HUDEP-2 (cell line): ENCODE measurements around the gene ATP10A.
"Not testable (repeated sequence)": the region's sequence is repeated elsewhere in the genome, so short reads cannot be mapped to it uniquely, and the experiment has no call there.

Experiments
- DNase-seq, 76 experiments: peaks; one replicate each; lab custom pipeline; 2025; ENCODE audit not compliant: unreplicated experiment in 76 of 76; lab: John Stamatoyannopoulos, UW

The ATP10A gene

DNA sequence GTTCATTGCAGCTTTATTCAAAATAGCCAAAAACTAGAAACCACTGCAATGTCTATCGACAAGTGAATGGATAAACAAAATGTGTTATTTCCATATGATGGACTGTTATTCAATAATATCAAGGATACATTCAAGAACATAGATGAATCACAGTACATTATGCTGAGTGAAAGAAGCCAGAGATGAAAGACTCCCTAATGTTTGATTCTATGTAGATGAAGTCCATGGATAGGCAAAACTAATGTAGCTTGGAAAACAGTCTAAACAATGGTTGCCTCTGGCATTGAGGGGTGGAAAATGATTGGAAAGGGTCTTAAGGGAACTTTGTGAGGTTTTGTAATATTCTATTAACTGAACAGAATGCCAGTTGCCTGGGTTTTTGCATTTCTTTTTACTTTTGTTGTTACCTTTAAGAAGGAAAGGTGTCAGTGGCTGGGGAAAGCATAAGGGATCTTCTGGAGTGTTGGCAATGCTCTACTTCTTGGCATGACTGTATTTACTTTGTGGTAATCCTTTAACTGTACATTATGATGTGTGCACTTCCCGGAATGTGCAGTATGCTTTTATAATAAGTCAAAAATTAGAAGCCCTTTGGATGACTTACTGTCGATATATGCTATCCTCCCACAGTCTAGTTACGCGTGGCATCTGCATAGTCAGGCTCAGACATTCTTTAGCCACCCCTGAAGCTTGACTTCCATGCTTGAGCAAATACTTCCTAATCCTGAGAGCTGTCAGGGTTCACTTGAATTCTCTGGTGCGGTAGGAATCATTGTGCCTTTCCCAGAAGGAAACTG lies 20.5 kb upstream of the ATP10A start:
- no peak for DNase-seq

DNA sequence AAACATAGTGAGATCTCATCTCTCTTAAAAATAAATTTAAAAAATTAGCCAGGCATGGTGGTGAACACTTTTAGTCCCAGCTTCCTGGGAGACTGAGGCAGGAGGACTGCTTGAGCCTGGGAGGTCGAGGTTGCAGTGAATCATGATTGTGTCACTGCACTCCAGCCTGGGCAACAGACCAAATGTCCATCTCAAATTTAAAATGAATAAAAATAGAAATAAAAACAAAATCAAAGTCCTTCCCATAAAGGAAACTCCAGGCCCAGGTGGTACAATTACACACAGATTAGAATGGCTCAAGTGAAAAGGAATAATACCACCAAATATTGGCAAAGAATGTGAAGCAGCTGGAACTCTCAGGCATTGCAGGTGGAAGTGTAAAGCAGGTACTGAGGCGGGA lies 19.3 kb upstream of the ATP10A start:
- DNase-seq: no peak

DNA sequence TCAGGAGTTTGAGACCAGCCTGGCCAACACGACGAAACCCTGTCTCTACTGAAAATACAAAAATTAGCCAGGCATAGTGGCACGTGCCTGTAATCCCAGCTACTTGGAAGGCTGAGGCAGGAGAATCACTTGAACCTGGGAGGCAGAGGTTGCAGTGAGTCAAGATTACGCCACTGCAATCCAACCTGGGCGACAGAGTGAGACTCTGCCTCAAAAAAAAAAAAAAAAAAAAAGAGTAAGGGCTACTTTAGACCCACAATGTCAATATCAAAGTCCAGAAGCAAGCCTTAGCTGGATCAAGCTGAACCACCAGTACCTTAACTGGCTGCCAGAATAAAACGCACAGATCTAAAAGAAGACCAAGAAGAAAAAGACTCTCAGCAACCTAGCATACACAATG lies 17.8 kb upstream of the ATP10A start:
- DNase-seq: not testable (repeated sequence)

DNA sequence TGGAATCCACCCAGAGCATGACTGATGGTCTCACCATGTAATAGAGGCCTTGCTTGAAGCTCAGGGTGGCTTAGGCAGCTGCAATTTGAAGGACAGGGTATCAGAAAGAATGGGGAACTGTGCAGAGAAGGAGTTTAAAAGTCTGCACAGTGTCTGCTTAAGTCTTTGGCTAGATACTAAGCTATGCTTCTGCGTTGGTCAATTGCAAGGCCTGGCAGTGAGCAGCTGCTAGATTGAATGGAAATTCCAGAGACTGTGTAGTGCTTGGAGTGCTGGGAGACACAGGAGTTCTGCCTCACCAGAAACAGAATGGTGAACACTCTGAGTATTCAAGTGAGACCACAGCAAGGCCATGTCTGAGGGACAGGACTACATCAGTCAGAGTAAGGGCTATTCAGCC lies 17.3 kb upstream of the ATP10A start:
- DNase-seq: no peak

DNA sequence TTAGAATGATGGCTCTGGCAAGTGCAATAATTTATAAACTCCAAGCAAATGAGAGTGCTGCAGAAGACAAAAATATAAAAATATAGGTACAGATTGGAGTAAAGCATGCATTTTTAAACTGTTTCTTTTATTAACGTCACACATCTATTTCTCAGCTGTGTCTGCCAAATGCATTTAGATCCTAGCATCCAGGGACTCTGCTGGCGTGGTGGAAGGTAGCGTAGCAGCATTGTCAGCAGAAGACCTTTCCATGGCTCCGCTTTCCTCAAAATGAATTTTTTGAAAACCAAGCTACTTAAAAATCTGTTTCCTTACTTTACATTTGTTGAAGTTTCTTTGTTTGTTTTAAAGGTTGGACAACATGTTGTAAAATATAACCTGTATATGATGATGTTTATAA lies 16.3 kb upstream of the ATP10A start:
- DNase-seq: no peak

DNA sequence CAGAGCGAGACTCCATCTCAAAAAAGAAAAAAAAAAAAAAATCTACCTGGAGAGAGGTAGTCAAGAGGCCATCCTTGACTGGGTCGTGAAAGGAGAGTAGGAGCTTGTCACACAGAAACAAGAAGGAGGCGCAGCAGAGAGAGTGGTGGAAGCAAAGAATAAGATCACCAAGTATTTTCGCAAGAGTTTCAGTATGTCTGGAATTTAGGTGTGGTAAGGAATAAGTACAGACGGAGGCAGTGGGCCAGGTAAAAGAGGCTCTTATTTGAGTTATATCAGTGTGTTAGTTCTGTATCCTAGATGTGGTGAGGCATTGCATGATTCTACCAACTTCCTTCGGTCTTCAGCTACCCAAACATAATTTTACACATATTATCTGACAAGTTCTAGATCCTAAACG lies 14.6 kb upstream of the ATP10A start:
- no peak for DNase-seq

DNA sequence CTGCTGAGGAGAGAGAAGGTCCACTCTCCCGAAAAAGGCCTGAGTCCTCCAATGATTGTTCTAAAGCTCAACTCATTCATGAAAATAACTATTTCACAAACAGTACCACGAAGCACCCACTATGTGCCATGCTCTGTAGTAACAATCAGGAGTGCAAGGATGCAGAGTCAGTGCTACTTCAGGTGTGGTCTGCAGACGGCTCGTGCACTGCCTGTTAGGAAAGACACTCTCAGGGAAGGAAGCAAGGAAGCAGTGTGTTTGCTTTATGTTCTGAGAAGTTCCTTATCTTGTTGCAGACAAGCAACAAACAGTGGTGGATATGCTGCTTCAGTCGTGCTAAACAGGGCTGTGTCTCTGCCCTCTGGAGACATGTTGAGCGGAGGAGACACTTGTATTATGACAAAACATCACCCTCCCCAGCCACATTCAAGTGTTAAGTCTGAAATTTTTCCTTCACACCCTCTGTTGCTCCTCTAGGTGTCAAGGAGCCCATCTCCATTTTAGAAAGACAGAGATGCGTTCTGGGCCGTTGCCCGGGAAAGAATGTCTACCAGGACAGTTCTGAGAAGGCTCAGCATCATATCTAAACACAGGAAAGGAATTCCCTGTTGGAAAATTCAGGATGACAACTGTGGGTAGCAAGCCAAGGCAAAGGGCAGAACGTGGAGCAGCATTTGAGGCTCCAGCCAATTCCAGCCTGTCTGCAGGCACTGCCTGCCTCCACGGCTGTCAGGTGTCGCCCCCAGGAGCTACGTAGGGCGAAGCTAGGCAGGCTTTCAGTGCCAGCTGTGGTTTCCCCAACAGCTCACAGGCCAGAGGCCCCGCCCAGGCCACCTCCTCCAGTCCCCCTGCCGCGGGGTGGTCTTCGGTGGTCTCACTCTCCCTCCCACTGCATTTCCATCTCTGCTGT lies 13.4 kb upstream of the ATP10A start:
- DNase-seq: no peak

DNA sequence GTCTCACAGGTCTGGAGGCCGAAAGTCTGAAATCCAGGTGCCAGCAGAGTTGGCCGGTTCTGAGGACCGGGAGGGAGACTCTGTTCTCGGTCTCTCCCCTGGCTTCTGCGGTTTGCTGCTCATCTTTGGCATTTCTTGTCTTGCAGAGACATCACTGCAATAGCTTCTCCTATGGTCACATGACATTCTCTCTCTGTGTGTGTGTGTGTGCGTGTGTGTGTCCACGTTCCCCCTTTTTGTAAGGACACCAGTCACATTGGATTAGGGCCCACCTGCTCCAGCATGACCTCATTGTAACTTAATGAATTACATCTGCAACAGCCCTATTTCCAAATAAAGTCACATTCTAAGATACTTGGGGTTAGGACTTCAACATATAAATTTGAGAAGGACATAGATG lies 12.4 kb upstream of the ATP10A start:
- DNase-seq: no peak

DNA sequence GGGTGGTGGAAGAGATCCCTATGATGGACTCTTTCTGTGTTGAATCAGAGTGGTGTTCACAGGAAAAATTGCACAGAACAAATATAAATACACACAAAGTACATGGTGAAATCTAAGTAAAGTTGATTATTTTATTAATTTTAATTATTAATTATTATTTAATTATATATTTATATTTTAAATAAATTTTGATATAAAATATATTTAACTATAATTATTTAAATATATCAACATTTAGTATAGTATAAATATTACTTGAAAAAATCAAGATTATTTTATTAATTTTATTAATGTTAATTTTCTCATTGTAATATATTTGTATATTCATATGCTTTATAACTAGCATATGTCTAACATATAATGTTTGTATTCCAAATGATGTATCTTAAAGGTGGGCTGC lies 11.3 kb upstream of the ATP10A start:
- no peak for DNase-seq

DNA sequence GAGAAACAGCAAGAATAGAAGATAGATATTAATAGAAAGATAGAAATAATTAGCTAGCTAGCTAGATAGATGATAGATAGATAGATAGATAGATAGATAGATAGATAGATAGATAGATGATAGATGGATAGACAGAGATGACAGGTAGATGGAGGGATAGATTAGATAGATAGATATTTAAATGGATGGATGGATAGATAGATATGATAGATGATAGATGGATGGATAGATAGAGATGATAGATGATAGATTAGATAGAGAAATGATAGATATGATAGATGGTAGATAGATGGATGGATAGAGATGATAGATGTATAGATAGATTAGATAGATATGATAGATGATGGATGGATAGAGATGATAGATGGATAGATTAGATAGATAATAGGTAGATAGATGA lies 8.3 kb upstream of the ATP10A start:
- no peak for DNase-seq

DNA sequence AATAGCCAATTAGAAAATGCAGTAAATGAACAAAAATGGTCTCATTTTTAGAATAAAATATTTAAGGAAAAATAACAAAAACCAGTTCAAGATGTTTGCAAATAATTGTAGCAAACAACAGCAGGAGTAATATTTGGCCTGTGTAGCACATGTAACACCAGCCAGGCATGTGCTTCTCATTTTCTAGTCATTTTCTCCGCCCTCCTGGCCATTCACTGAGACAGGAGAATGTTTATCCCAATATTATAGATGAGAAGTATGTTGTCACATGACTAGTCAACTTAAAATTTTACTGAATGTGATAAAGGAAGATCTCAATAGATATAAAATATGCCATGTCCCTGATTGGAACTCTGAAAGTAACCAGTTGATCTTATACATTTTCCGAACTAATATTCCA lies 7.8 kb upstream of the ATP10A start:
- DNase-seq: no peak

DNA sequence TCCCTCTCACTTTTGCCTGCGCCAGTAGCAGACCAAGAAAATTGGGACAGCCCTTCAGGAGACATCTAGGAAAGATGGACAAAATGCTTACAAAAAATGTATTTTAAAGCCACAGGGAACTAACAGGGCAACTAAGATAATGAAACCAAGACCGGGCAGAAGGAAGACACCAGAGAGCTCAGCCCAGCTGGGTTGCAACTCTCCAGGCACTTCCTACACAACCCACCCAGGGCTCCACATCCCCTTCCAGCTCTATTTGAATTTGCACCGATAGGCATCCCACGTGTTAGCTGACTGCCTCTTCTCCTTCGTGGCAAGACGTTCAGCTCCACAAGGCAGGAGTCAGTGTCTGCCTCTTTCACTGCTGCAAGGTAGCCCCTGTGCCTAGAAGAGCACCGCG lies 6.6 kb upstream of the ATP10A start:
- DNase-seq: no peak

DNA sequence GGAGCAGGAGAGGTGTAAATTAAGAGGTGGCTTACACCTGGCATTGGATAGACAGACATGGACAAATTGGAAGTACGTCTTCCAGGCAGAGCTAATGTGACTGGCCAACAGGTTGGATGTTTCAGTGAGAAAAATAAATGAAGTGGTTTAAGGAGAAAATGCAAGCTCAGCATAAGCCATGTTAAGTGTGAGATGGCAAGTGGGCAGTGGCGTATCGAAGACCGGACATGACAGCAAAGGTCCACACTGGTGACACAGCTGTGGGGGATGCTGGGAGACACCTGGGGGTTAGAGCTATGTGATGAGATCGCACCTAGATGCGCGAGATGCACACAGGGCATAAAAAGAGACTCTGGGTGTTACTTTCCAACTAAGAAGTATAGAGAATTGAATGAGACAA lies 3.7 kb upstream of the ATP10A start:
- DNase-seq: no peak

DNA sequence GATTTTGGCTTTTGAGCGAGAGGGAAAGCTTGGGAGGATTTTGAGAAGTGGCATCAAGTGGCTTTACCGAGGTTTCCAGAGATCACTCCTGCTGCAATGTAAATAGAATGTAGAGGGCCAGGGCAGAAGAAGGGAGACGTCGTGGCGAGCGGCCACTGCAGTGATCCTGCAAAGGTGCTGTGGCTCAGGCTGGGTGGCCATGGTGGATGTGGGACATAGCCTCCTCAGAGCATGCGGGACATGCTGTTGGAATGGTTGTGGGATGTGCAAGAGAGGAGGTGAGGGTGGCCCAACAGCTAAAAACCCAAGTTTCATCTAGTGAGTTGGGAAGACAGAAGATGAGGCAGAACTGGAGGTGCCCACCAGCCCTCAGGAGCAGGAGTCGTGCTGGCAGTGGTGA lies 3.1 kb upstream of the ATP10A start:
- no peak for DNase-seq

DNA sequence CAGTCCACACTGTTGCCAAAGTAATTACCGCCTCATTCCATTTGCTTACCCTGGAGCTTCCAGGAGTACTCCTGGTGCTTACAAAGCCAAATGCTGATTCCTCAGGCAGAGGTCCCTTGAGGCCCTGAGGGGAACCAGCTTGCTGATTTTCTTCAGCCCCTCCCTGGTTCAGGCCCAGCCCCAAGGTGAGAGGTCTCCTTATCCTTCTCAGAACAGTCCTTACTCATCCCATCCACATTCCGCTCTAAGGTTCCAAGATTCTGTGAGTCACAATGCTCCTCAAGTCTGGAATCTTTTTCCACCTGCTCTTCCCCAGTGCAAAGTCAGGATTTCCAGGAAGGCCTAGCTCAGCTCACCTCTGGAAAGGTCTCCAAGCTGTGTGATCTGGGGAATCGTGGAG lies 1.8 kb upstream of the ATP10A start:
- DNase-seq: no peak

DNA sequence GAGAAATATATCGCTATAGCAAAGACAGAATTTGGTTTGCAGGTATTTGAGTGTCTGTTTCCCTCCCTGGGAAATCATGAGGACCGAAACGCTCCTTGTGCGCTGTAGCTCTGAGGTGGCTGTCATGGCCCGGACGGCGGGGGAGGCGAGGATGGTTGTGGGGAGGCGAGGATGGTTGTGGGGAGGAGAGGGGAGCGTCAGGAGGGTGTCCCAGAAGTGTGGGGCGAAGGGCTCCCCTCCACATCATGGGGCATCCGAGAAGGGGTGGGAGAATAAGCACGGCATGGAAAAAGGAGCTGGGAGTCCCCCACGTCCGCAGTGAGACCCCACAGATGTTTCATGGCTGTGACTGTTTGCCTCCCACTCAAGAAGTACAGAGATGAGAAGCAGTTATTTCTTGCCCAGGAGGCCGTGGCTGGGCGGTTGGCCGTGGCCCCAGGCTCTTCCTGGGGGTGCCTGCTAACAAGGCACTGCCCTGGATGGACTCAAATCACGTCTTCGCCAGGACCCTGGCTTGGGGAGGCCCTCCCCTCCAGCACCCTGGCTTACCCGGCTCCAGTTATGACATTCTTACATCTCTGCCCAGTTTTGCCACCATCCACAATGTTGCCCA lies 947 bp upstream of the ATP10A start:
- no peak for DNase-seq

DNA sequence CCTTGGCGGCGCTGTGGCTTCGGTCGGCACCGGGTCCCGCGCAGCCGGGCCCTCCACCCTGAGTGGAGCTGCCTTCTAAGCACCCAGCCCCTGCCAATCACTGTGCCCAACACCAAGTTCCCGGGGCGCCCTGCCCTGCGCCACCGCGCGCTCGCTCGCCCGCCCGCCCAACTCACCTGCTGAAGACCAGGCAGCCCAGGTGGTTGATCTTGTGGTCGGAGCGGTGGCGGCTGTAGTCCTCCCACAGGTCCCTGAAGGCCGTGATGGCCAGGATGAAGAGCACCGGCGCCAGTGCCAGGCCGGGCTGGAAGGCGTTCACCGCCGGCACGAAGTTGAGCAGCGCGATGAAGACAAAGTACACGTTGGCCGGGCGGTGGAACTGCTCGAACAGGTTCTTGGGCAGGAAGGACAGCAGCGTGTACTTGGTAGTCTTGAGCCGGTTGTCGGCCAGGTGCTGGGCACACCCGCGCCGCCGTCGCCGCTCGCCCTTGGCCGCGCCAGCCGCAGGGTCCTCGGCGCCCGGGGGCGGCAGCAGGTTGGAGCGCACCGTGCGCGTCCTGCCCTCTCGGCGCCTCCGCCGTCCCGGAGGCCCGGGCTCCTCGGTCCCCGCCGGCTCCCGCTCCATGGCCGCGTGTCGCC lies 536 bp downstream of the ATP10A start:
- no peak for DNase-seq

DNA sequence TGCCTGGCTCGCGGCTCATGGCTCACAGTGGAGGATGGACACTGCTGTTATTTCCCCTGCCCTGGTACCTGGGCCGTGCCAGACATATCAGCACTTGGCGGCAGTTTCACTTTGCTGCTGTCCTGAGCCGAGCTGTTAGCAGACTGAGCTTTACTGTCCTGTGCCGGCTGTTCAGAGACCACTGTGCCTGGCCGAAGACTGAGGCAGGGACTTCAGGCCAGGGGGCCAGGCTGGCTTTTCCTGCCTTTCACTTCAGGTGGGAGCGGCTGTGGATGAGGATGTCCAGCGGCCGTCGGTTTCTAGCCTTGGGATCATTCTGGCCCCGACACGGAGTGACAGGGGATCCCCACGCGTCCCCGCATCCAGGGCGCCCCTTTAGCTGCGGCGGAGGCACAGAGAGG lies 1.1 kb downstream of the ATP10A start:
- DNase-seq: no peak

DNA sequence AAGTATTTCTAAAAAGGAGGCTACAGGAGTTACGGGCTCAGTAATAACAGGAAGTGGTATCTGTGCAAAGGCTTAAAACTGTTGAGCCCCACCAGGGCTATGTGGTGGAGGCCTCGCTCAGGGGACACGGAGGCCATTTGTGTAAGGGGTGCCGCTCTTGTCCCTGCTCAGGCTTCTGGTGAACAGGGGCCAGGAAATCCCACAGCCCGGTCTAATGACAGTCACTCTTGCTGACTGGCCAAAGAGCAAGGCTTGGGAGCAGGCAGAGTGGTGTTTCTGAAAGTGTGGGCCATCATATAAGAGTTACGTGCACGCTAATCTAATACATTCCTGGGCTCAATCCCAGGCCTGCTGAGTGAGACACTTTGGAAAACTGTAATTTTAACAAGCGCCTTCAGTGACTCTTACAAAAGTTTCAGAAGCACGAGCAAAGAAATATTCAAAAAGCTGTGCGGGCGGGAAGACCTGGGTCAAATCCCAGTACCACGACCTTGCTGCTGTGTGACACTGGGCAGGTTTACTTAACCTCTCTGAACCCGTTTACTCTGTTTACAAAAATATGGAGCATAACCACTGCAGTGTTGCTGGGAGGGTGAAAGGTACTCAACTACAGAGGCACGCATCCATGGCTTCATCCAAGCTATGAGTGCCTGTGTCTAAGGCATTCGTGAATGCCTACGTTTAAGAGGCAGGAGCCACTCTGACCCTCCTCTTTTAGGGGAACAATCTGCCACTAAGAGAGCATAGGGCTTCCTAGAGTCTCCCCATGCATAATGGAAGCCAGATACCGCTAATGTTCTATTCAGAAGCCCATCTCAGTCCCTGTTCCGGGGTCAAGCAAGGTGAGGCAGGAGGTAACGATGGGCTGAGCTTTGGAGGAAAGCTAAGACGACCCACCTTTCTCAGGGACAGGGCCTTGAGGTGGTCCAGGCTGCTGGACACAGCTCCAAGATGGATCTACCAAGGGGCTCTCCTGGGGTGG lies 2.0 kb downstream of the ATP10A start:
- no peak for DNase-seq
